NCI-H226 (cell line): ENCODE measurements around the gene DVL2.

Experiments used
- DNase-seq: peaks from one replicate; pipeline ENCODE4 v3.0.0-alpha.2; 2015

Gene DVL2

GRCh38 chr17:7234083-7234951 is at the start of gene DVL2:
Gene DVL2, minus strand, starts transcription at chr17:7234517. Its CDS starts 255 bp downstream, at chr17:7234262.
- DNase-seq: peak; percentile 84

GRCh38 chr17:7283471-7284216 is 49.3 kb upstream of the DVL2 start:
- no peak for DNase-seq

- no peak for DNase-seq
Measured at GRCh38 chr17:7282752-7283321, 48.5 kb upstream of the DVL2 start.

- DNase-seq: no peak
Measured at GRCh38 chr17:7281953-7282751, 47.8 kb upstream of the DVL2 start.

- peak; percentile 91 for DNase-seq
Measured at GRCh38 chr17:7281074-7281952, 47.0 kb upstream of the DVL2 start, which contains the start of gene SLC2A4. Gene SLC2A4, plus strand, starts transcription at chr17:7281718. Its CDS starts 217 bp downstream, at chr17:7281935.

- DNase-seq: peak; percentile 71
Measured at GRCh38 chr17:7280519-7281073, 46.3 kb upstream of the DVL2 start.

- no peak for DNase-seq
Measured at GRCh38 chr17:7279448-7279847, 45.1 kb upstream of the DVL2 start.

- DNase-seq: no peak
Measured at GRCh38 chr17:7266784-7267183, 32.5 kb upstream of the DVL2 start.

GRCh38 chr17:7263801-7264078 is 29.4 kb upstream of the DVL2 start:
- no peak for DNase-seq

GRCh38 chr17:7262935-7263800 is 28.9 kb upstream of the DVL2 start:
- DNase-seq: no peak

- no peak for DNase-seq
Measured at GRCh38 chr17:7262192-7262934, 28.0 kb upstream of the DVL2 start, which contains the start of gene CLDN7. Gene CLDN7, minus strand, starts transcription at chr17:7262478. Its CDS starts 435 bp downstream, at chr17:7262043.

- no peak for DNase-seq
Measured at GRCh38 chr17:7261379-7262191, 27.3 kb upstream of the DVL2 start.

GRCh38 chr17:7260651-7261378 is 26.5 kb upstream of the DVL2 start:
- no peak for DNase-seq

- DNase-seq: no peak
Measured at GRCh38 chr17:7260151-7260550, 25.8 kb upstream of the DVL2 start.

GRCh38 chr17:7259555-7259889 is 25.2 kb upstream of the DVL2 start:
- no peak for DNase-seq

- DNase-seq: no peak
Measured at GRCh38 chr17:7258731-7259554, 24.6 kb upstream of the DVL2 start.

- no peak for DNase-seq
Measured at GRCh38 chr17:7256766-7257456, 22.6 kb upstream of the DVL2 start.
